Measurements from ENCODE around the gene ABCF2. TPM values are rescaled to one million over a fixed set of nuclear protein-coding genes. Genes with fewer than 3 reads are reported as not detected.

Gene ABCF2
- polyA plus RNA-seq, 3 donors: 18.0 to 22.0 (median 21.1) TPM

DNA sequence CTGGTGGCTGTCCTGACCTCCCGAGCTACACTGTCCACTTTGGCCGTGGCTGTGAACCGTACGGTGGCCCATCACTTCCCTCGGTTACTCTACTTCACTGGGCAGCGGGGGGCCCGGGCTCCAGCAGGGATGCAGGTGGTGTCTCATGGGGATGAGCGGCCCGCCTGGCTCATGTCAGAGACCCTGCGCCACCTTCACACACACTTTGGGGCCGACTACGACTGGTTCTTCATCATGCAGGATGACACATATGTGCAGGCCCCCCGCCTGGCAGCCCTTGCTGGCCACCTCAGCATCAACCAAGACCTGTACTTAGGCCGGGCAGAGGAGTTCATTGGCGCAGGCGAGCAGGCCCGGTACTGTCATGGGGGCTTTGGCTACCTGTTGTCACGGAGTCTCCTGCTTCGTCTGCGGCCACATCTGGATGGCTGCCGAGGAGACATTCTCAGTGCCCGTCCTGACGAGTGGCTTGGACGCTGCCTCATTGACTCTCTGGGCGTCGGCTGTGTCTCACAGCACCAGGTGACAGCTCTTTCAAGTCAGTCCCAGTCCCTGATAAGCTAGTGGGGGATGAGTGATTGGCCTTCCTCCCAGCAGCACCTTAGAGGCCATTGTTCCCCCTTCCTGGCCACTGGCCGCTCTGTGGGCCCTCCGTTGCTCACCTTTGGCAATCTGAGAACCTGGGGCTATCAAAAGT lies 8.2 kb upstream of the ABCF2 start:
- no peak overlapping the region for H3K4me2 ChIP-seq (replicated peaks; ENCODE audit: extremely low read depth, low read length, poor library complexity, severe bottlenecking)
- peaks cover 20 to 24% of the 10 kb centered on the region in 2 donors for H3K4me1 ChIP-seq (ENCODE audit: control insufficient read depth in 1 of 2, insufficient read depth in 2 of 2, low read length in 2 of 2)
- intact Hi-C loops (cut with micrococcal nuclease): no loop called here
- H3K4me3 ChIP-seq (replicated peaks in 1 of 3; ENCODE audit: low read depth in 2 of 3, low read length in 3 of 3): no peak overlapping the region
- Mint-ChIP-seq H3K27me3 (ENCODE audit: low read depth in 3 of 3) (peaks cover 0 to 3% (median 2%) of the 10 kb centered on the region in 3 donors), H3K4me1 (peaks cover 26% of the 10 kb centered on the region), H3K9me3 (peaks cover 0 to 3% (median 0%) of the 10 kb centered on the region in 7 donors), H3K27ac (peak overlapping the region in 2 of 7 donors; percentile 12 to 15), H3K4me3 (no peak overlapping the region), H3K36me3 (peaks cover 50 to 59% of the 10 kb centered on the region in 2 donors)
- peaks cover 54 to 62% of the 10 kb centered on the region in 2 donors for H3K36me3 ChIP-seq (replicated peaks in 1 of 2; ENCODE audit: control insufficient read depth in 1 of 2, insufficient read depth in 2 of 2, low read length in 2 of 2)
- 98% methylated on average over 24 of the region's 28 CpGs for WGBS (ENCODE audit: insufficient coverage)
- H3K27me3 ChIP-seq (ENCODE audit: control insufficient read depth in 2 of 2, insufficient read depth in 2 of 2, low read length in 2 of 2): no peaks in the 10 kb centered on the region
- H3K9ac ChIP-seq (ENCODE audit: insufficient read depth, low read length, poor library complexity, severe bottlenecking): no peak overlapping the region
- H3K79me2 ChIP-seq (ENCODE audit: insufficient read depth, low read length): peaks cover 46% of the 10 kb centered on the region
- H3K27ac ChIP-seq (ENCODE audit: low read depth in 1 of 2, low read length in 2 of 2): no peak overlapping the region
- DNase-seq: no peak
- TF ChIP-seq, protein P1, sequence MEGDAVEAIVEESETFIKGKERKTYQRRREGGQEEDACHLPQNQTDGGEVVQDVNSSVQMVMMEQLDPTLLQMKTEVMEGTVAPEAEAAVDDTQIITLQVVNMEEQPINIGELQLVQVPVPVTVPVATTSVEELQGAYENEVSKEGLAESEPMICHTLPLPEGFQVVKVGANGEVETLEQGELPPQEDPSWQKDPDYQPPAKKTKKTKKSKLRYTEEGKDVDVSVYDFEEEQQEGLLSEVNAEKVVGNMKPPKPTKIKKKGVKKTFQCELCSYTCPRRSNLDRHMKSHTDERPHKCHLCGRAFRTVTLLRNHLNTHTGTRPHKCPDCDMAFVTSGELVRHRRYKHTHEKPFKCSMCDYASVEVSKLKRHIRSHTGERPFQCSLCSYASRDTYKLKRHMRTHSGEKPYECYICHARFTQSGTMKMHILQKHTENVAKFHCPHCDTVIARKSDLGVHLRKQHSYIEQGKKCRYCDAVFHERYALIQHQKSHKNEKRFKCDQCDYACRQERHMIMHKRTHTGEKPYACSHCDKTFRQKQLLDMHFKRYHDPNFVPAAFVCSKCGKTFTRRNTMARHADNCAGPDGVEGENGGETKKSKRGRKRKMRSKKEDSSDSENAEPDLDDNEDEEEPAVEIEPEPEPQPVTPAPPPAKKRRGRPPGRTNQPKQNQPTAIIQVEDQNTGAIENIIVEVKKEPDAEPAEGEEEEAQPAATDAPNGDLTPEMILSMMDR (IDR thresholded peaks at IDR 0.05): no peak
- H3K9me3 ChIP-seq (replicated peaks in 1 of 2; ENCODE audit: control insufficient read depth in 1 of 2, insufficient read depth in 1 of 2, low read length in 2 of 2): no peaks in the 10 kb centered on the region
- no peak overlapping the region for H2AFZ ChIP-seq (ENCODE audit: insufficient read depth, low read depth, low read length, poor library complexity, severe bottlenecking)
- H4K20me1 ChIP-seq (ENCODE audit: insufficient read depth, low read length): peaks cover 70% of the 10 kb centered on the region

DNA sequence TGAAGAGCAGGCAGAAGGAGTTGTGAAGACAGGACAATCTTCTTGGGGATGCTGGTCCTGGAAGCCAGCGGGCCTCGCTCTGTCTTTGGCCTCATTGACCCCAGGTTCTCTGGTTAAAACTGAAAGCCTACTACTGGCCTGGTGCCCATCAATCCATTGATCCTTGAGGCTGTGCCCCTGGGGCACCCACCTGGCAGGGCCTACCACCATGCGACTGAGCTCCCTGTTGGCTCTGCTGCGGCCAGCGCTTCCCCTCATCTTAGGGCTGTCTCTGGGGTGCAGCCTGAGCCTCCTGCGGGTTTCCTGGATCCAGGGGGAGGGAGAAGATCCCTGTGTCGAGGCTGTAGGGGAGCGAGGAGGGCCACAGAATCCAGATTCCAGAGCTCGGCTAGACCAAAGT lies 6.8 kb upstream of the ABCF2 start:
- DNase-seq: no peak
- intact Hi-C loops (cut with micrococcal nuclease): loop anchor here in 1 of 2 donors (5.0 kb wide), 1 partner anchor 38 kb away; no protein-coding TSS in a partner anchor

More for the DNA sequence above, 6.8 kb upstream of the ABCF2 start:
- TF ChIP-seq, protein P1 (IDR thresholded peaks at IDR 0.05): no peak
- no peaks in the 10 kb centered on the region for H3K9me3 ChIP-seq (replicated peaks in 1 of 2; ENCODE audit: control insufficient read depth in 1 of 2, insufficient read depth in 1 of 2, low read length in 2 of 2)
- H3K27ac Mint-ChIP-seq: peak overlapping the region; percentile 87 to 99 (median 98)
- peaks cover 56% of the 10 kb centered on the region for H4K20me1 ChIP-seq (ENCODE audit: insufficient read depth, low read length)
- H2AFZ ChIP-seq (ENCODE audit: insufficient read depth, low read depth, low read length, poor library complexity, severe bottlenecking): peak overlapping the region; percentile 81
- H3K27me3 Mint-ChIP-seq (ENCODE audit: low read depth in 3 of 3): peaks cover 2 to 3% (median 3%) of the 10 kb centered on the region in 3 donors
- peak overlapping the region; percentile 100 for H3K4me3 Mint-ChIP-seq
- H3K4me1 ChIP-seq (ENCODE audit: control insufficient read depth in 1 of 2, insufficient read depth in 2 of 2, low read length in 2 of 2): peaks cover 20 to 24% of the 10 kb centered on the region in 2 donors
- H3K36me3 ChIP-seq (replicated peaks in 1 of 2; ENCODE audit: control insufficient read depth in 1 of 2, insufficient read depth in 2 of 2, low read length in 2 of 2): peaks cover 40 to 48% of the 10 kb centered on the region in 2 donors
- H3K79me2 ChIP-seq (ENCODE audit: insufficient read depth, low read length): peaks cover 46% of the 10 kb centered on the region
- peak overlapping the region in 1 of 3 experiments; percentile 85 for H3K4me3 ChIP-seq (replicated peaks in 1 of 3; ENCODE audit: low read depth in 2 of 3, low read length in 3 of 3)
- H3K9me3 Mint-ChIP-seq: peaks cover 0 to 3% (median 0%) of the 10 kb centered on the region in 7 donors
- 75% methylated on average over 6 of the region's 9 CpGs for WGBS (ENCODE audit: insufficient coverage)
- peak overlapping the region; percentile 78 to 93 for H3K27ac ChIP-seq (ENCODE audit: low read depth in 1 of 2, low read length in 2 of 2)
- peak overlapping the region; percentile 93 for H3K9ac ChIP-seq (ENCODE audit: insufficient read depth, low read length, poor library complexity, severe bottlenecking)
- peak overlapping the region; percentile 87 for H3K4me2 ChIP-seq (replicated peaks; ENCODE audit: extremely low read depth, low read length, poor library complexity, severe bottlenecking)
- H3K4me1 Mint-ChIP-seq: peaks cover 26% of the 10 kb centered on the region
- no peaks in the 10 kb centered on the region for H3K27me3 ChIP-seq (ENCODE audit: control insufficient read depth in 2 of 2, insufficient read depth in 2 of 2, low read length in 2 of 2)
- peaks cover 37 to 44% of the 10 kb centered on the region in 2 donors for H3K36me3 Mint-ChIP-seq

All from CD14-positive monocyte (primary cell).